H1 (cell line): ENCODE measurements around the gene GPR65. TPM values are rescaled to one million over a fixed set of nuclear protein-coding genes. Genes with fewer than 3 reads are reported as not detected.

Experiments
- CTCF ChIA-PET: fragments of 300-600 bp; sonication (Branson Sonifier 250); formaldehyde crosslinking; loops from one replicate; lab custom pipeline; 2021; ENCODE audit not compliant: partially characterized antibody; lab: Charles Lee
- POLR2A ChIA-PET: fragments of 300-600 bp; sonication (Branson Sonifier 250); formaldehyde crosslinking; loops from one replicate; lab custom pipeline; 2021; ENCODE audit warnings: inconsistent platforms; ENCODE audit not compliant: partially characterized antibody; lab: Charles Lee
- DNase-seq, 2 experiments: peaks; one replicate each; pipeline versions ENCODE4 v3.0.0 to v3.0.0-alpha.2; 2010 to 2022; ENCODE audit warnings: low spot score in 2 of 2, low read depth in 1 of 2, mixed read lengths in 1 of 2
- FAIRE-seq: peaks from 2 replicates; lab custom pipeline; 2011; peaks lifted over from hg19 to GRCh38; lab: Jason Lieb, UNC
- H2AFZ ChIP-seq: 2 replicates; pipeline ENCODE4 v1.8.1; 2012; ENCODE audit warnings: low read length, inconsistent platforms
- H2AK5ac ChIP-seq: 2 replicates; pipeline ENCODE4 v1.6.1; 2013; ENCODE audit warnings: low read depth, low read length
- H2BK120ac ChIP-seq: replicated peaks from 2 replicates; pipeline ENCODE3; 2013; ENCODE audit warnings: low read depth, low read length, inconsistent platforms
- H2BK12ac ChIP-seq: 2 replicates; pipeline ENCODE4 v1.6.1; 2013; ENCODE audit warnings: low read depth, low read length
- H2BK15ac ChIP-seq: 2 replicates; pipeline ENCODE4 v1.6.1; 2013; ENCODE audit warnings: low read length
- H2BK20ac ChIP-seq: 2 replicates; pipeline ENCODE4 v1.6.1; 2013; ENCODE audit warnings: low read length
- H2BK5ac ChIP-seq: 2 replicates; pipeline ENCODE4 v1.6.1; 2013; ENCODE audit warnings: low read depth, low read length
- H3K14ac ChIP-seq: 2 replicates; pipeline ENCODE4 v1.6.1; 2013; ENCODE audit warnings: inconsistent platforms; ENCODE audit not compliant: insufficient read length
- H3K18ac ChIP-seq: 2 replicates; pipeline ENCODE4 v1.6.1; 2013; ENCODE audit warnings: low read length; ENCODE audit errors: extremely low read depth
- H3K23ac ChIP-seq: 2 replicates; pipeline ENCODE4 v1.6.1; 2013; ENCODE audit warnings: inconsistent platforms; ENCODE audit not compliant: insufficient read length
- H3K23me2 ChIP-seq: 2 replicates; pipeline ENCODE4 v1.6.1; 2013; ENCODE audit warnings: low read depth, low read length
- H3K27ac ChIP-seq: 2 replicates; pipeline ENCODE4 v1.6.1; 2011; ENCODE audit warnings: low read depth, low read length, inconsistent platforms
- H3K27me3 ChIP-seq, 4 experiments: replicated peaks in 1 of 4; 1 replicate in 1 of 4; 2 replicates in 3 of 4; pipeline versions ENCODE4 v1.6.1 to v1.8.1; 2011 to 2013; ENCODE audit warnings: low read length in 3 of 4, mild to moderate bottlenecking in 3 of 4, inconsistent platforms in 2 of 4, mixed read lengths in 2 of 4, moderate library complexity in 1 of 4; ENCODE audit not compliant: control insufficient read depth in 3 of 4, insufficient read depth in 3 of 4; ENCODE audit errors: extremely low read depth in 1 of 4
- H3K36me3 ChIP-seq, 4 experiments: 2 replicates each; pipeline versions ENCODE4 v1.6.1 to v1.8.1; 2011 to 2013; ENCODE audit warnings: mild to moderate bottlenecking in 4 of 4, low read length in 3 of 4, moderate library complexity in 2 of 4, control low read depth in 1 of 4, inconsistent platforms in 1 of 4; ENCODE audit not compliant: insufficient read depth in 4 of 4, control insufficient read depth in 2 of 4
- H3K4ac ChIP-seq: replicated peaks from 2 replicates; pipeline ENCODE3; 2013; ENCODE audit warnings: low read length, low read depth, mixed read lengths, inconsistent platforms; ENCODE audit not compliant: insufficient read length
- H3K4me1 ChIP-seq, 4 experiments: replicated peaks in 1 of 4; 1 replicate in 1 of 4; 2 replicates in 3 of 4; pipeline versions ENCODE4 v1.6.1 to v1.8.1; 2011 to 2013; ENCODE audit warnings: low read length in 3 of 4, inconsistent platforms in 2 of 4, mixed read lengths in 1 of 4; ENCODE audit not compliant: insufficient read depth in 4 of 4, control insufficient read depth in 3 of 4
- H3K4me2 ChIP-seq, 2 experiments: 2 replicates each; pipeline versions ENCODE4 v1.6.1 to v1.8.1; 2011 to 2013; ENCODE audit warnings: low read depth in 2 of 2, low read length in 2 of 2, control low read depth in 1 of 2, inconsistent platforms in 1 of 2, mild to moderate bottlenecking in 1 of 2; ENCODE audit not compliant: insufficient read depth in 1 of 2
- H3K4me3 ChIP-seq, 4 experiments: fragments of 200-600, 300-600 bp in 1 of 4; sonication (generic), shearing (Covaris generic), sonication (Bioruptor Twin) in 1 of 4; 2 replicates each; pipeline versions ENCODE4 v1.5.1 to v1.8.1; 2011 to 2016; ENCODE audit warnings: low read length in 4 of 4, low read depth in 3 of 4, control low read depth in 2 of 4, inconsistent platforms in 2 of 4, mild to moderate bottlenecking in 2 of 4, mixed read lengths in 1 of 4, moderate library complexity in 1 of 4; ENCODE audit not compliant: insufficient read depth in 2 of 4; ENCODE audit errors: extremely low read depth in 1 of 4
- H3K56ac ChIP-seq: replicated peaks from 2 replicates; pipeline ENCODE3; 2013; ENCODE audit warnings: low read depth, mild to moderate bottlenecking, mixed read lengths, low read length, inconsistent platforms; ENCODE audit not compliant: insufficient read length
- H3K79me1 ChIP-seq: 2 replicates; pipeline ENCODE4 v1.6.1; 2013; ENCODE audit warnings: low read depth, low read length, control low read depth
- H3K79me2 ChIP-seq, 2 experiments: 2 replicates each; pipeline versions ENCODE4 v1.6.1 to v1.8.1; 2012 to 2013; ENCODE audit warnings: low read length in 2 of 2, mild to moderate bottlenecking in 2 of 2, inconsistent platforms in 1 of 2; ENCODE audit not compliant: insufficient read depth in 2 of 2, control insufficient read depth in 1 of 2
- H3K9ac ChIP-seq, 4 experiments: replicated peaks in 1 of 4; 1 replicate in 1 of 4; 2 replicates in 3 of 4; pipeline versions ENCODE4 v1.6.1 to v1.8.1; 2011 to 2013; ENCODE audit warnings: low read depth in 3 of 4, low read length in 3 of 4, control low read depth in 2 of 4, mild to moderate bottlenecking in 2 of 4, moderate library complexity in 2 of 4, inconsistent platforms in 1 of 4; ENCODE audit errors: extremely low read depth in 1 of 4
- H3K9me3 ChIP-seq, 2 experiments: 2 replicates each; pipeline versions ENCODE4 v1.6.1 to v1.8.1; 2012 to 2013; ENCODE audit warnings: mild to moderate bottlenecking in 2 of 2, moderate library complexity in 2 of 2, control low read depth in 1 of 2, inconsistent platforms in 1 of 2, low read depth in 1 of 2, low read length in 1 of 2, mixed read lengths in 1 of 2; ENCODE audit not compliant: insufficient read depth in 2 of 2
- H4K20me1 ChIP-seq, 2 experiments: replicated peaks in 1 of 2; 2 replicates each; pipeline versions ENCODE3 to v1.8.1; 2011 to 2013; ENCODE audit warnings: inconsistent platforms in 2 of 2, low read length in 2 of 2, mild to moderate bottlenecking in 1 of 2; ENCODE audit not compliant: insufficient read depth in 2 of 2, control insufficient read depth in 1 of 2
- H4K5ac ChIP-seq: 2 replicates; pipeline ENCODE4 v1.6.1; 2013; ENCODE audit warnings: low read length, low read depth, mixed read lengths, inconsistent platforms; ENCODE audit not compliant: insufficient read length
- H4K8ac ChIP-seq: 2 replicates; pipeline ENCODE4 v1.8.0; 2013; ENCODE audit warnings: mild to moderate bottlenecking, moderate library complexity, low read length, inconsistent platforms; ENCODE audit not compliant: insufficient read depth; ENCODE audit errors: extremely low read depth
- H4K91ac ChIP-seq: replicated peaks from 2 replicates; pipeline ENCODE3; 2013; ENCODE audit warnings: low read length, mixed read lengths, inconsistent platforms; ENCODE audit not compliant: insufficient read length
- GTF2F1 ChIP-seq: IDR thresholded peaks from 2 replicates; pipeline ENCODE4 v1.6.1; 2012; ENCODE audit warnings: low read depth, low read length, improper control_type of control experiment, borderline replicate concordance
- HDAC6 ChIP-seq: IDR thresholded peaks from one replicate; pipeline ENCODE4 v1.7.1; 2012; ENCODE audit warnings: low read depth, mild to moderate bottlenecking, inconsistent platforms, low read length, moderate library complexity
- JUND ChIP-seq: IDR thresholded peaks from 2 replicates; pipeline ENCODE4 v1.6.1; 2011; ENCODE audit warnings: mild to moderate bottlenecking, improper control_type of control experiment, low read length
- NRF1 ChIP-seq: IDR thresholded peaks from 2 replicates; pipeline ENCODE4 v1.6.1; 2011; ENCODE audit warnings: mild to moderate bottlenecking, low read depth, low read length, improper control_type of control experiment
- PHF8 ChIP-seq: fragments of 200-600 bp; sonication (generic); conservative IDR thresholded peaks from 2 replicates; pipeline ENCODE4 v1.7.1; 2012; ENCODE audit warnings: low read depth, mild to moderate bottlenecking, inconsistent platforms, low read length, moderate library complexity
- SAP30 ChIP-seq: fragments of 300-600 bp; sonication (generic); IDR thresholded peaks from 2 replicates; pipeline ENCODE4 v1.7.1; 2012; ENCODE audit warnings: low read length, moderate library complexity, mild to moderate bottlenecking, inconsistent platforms; ENCODE audit not compliant: insufficient read depth, insufficient replicate concordance
- SIRT6 ChIP-seq: IDR thresholded peaks from one replicate; pipeline ENCODE4 v1.7.1; 2012; ENCODE audit warnings: low read length, inconsistent platforms
- SUZ12 ChIP-seq: fragments of 200-600 bp; sonication (generic); IDR thresholded peaks from 2 replicates; pipeline ENCODE4 v1.6.1; 2012; ENCODE audit warnings: mild to moderate bottlenecking, inconsistent platforms, low read length, moderate library complexity, mixed read lengths
- WGBS, 2 experiments: shearing (Covaris generic) in 1 of 2; methylation state at CpG; one replicate each; pipeline versions ENCODE4 v1.1.6 to v1.1.7; 2013 to 2015; ENCODE audit warnings: low lambda C conversion rate in 2 of 2, mixed read lengths in 2 of 2, inconsistent platforms in 1 of 2, low coverage in 1 of 2, missing lambda C conversion rate in 1 of 2; ENCODE audit not compliant: insufficient replicate concordance in 2 of 2, insufficient coverage in 1 of 2, insufficient read length in 1 of 2; ENCODE audit errors: extremely low coverage in 1 of 2, missing lambda C conversion rate in 1 of 2; 5-methylcytosine and 5-hydroxymethylcytosine counted together
- polyA plus RNA-seq, 7 experiments: library from polyadenylated mRNA; depleted of rRNA in 3 of 7; stranded (reverse) in 5 of 7; unstranded in 2 of 7; fragments of >200 nt in 5 of 7; fragments of 200-250 nt in 2 of 7; gene quantifications; 1 replicate in 5 of 7; 2 replicates in 1 of 7; 4 replicates in 1 of 7; pipeline versions ENCODE4 v1.2.1 to v1.2.3, GENCODE V29; 2011 to 2013; ENCODE audit warnings: missing spikeins in 2 of 7, mixed read lengths in 2 of 7
- total RNA-seq: library from RNA; stranded (reverse); fragmentation: NEBNext Ultra II Directional; extraction: Animal tissue kit (Norgen Biotek cat#: 25700); gene quantifications from 2 replicates; pipeline ENCODE4 v1.2.1, GENCODE V29; 2021

The GPR65 gene
- total and polyA plus RNA-seq, 2 of the 8 experiments (the other 6 are each of a cell fraction or from before 2014, with no cell fraction given) = not detected

DNA sequence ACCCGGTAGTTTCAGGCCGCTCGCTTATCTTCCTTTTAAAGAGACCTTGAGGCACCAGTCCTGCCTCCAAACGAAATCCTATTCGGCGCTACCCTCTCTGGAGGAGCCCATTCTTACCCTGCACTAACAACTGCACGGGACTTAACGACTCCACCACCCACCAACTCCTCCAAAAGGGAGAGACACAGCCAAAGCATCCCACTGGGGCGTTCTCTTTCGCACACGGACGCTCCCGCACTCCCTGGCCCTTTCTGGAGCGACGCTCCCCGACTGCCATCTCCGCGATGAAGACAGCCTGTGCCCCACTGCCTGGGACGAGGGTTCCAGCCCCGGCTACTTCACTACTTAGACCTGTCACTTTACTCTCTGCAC lies 12.6 kb upstream of the GPR65 start:
- Histone ChIP-seq H2BK20ac (0 out of 2 replicates have a peak overlapping the region, but pooled peaks have one; percentile 61), H3K9me3 (no peaks in the 10 kb centered on the region), H3K23ac (no peak overlapping the region), H3K4me2 (peak overlapping the region; percentile 72 to 94), H3K79me2 (no peaks in the 10 kb centered on the region), H4K8ac (peak overlapping the region; percentile 99; the same call in 1 of the 2 replicates), H4K91ac (no peak overlapping the region), H3K56ac (peak overlapping the region; percentile 1), H2BK12ac (peak overlapping the region; percentile 33; the same call in 1 of the 2 replicates), H2AK5ac (no peak overlapping the region), H3K4me3 (peak overlapping the region; percentile 72 to 81 (median 77)), H4K5ac (no peak overlapping the region), H3K14ac (no peak overlapping the region), H3K9ac (peak overlapping the region; percentile 45 to 69 (median 65); a peak in 5 of 7 replicates), H2AFZ (peak overlapping the region; percentile 92), H2BK5ac (no peak overlapping the region), H4K20me1 (no peaks in the 10 kb centered on the region), H3K4me1 (peaks cover 0 to 3% (median 0%) of the 10 kb centered on the region in 4 experiments; a peak in 3 of 7 replicates), H3K79me1 (no peaks in the 10 kb centered on the region), H3K27ac (no peak overlapping the region), H2BK15ac (no peak overlapping the region), H3K4ac (no peak overlapping the region), H2BK120ac (no peak overlapping the region), H3K27me3 (no peaks in the 10 kb centered on the region), H3K18ac (peak overlapping the region; percentile 84; the same call in 1 of the 2 replicates), H3K23me2 (peaks cover 8% of the 10 kb centered on the region; the same call in 1 of the 2 replicates), H3K36me3 (no peaks in the 10 kb centered on the region)
- TF ChIP-seq SUZ12 (no peak), GTF2F1 (no peak), PHF8 (no peak), HDAC6 (no peak), NRF1 (no peak), SIRT6 (no peak), SAP30 (peak; percentile 16), JUND (no peak)
- 8% methylated on average over 11 of the region's 20 CpGs; no CpG with 5 or more reads in 1 of the 2 experiments for WGBS, 2 experiments
- POLR2A ChIA-PET = interaction anchor here (1.2 to 1.6 kb wide), 5 partner anchors 10 to 211 kb away, joined by 3 to 7 read pairs (median 3); partner anchors contain the start of gene GPR65
- no peak for DNase-seq
- no peak for FAIRE-seq
- CTCF ChIA-PET = interaction anchor here (1.0 to 1.7 kb wide), 3 partner anchors 22 to 176 kb away, joined by 3 to 4 read pairs (median 3); no protein-coding TSS in a partner anchor
